Measurements from ENCODE around the gene HNRNPH3. TPM values are rescaled to one million over a fixed set of nuclear protein-coding genes. Genes with fewer than 3 reads are reported as not detected.

The HNRNPH3 gene
- total and polyA plus RNA-seq, 8 donors = 91.4 to 423 (median 364) TPM

- TF ChIP-seq CTCF (IDR thresholded peaks at IDR 0.05) = peak; percentile 68 to 70
- Histone ChIP-seq H3K27me3 (no peaks in the 10 kb centered on the region), H3K27ac (no peak overlapping the region), H3K36me3 (peaks cover 0 to 71% of the 10 kb centered on the region in 2 donors), H3K4me1 (no peaks in the 10 kb centered on the region), H3K4me3 (no peak overlapping the region), H3K9me3 (no peaks in the 10 kb centered on the region)
- intact Hi-C loops (cut with DNase I) = no loop called here
- peak in 1 of 4 donors; percentile 33 for DNase-seq
- peak; percentile 75 for ATAC-seq
Observed at GRCh38 chr10:68348265-68348741, 16.4 kb downstream of the HNRNPH3 start.

- no peak for TF ChIP-seq CTCF (IDR thresholded peaks at IDR 0.05)
- peaks cover 0 to 59% of the 10 kb centered on the region in 2 donors for H3K36me3 ChIP-seq
- no peak for ATAC-seq
Observed at GRCh38 chr10:68353537-68353936, 21.7 kb downstream of the HNRNPH3 start.

GRCh38 chr10:68359189-68359588 lies 27.3 kb downstream of the HNRNPH3 start:
- no peak overlapping the region for H3K27ac ChIP-seq
- no peaks in the 10 kb centered on the region for H3K9me3 ChIP-seq
- no peaks in the 10 kb centered on the region for H3K4me1 ChIP-seq
- intact Hi-C loops (cut with DNase I) = no loop called here
- DNase-seq (no peak), ATAC-seq (no peak)
- no peak overlapping the region for H3K4me3 ChIP-seq
- H3K27me3 ChIP-seq = no peaks in the 10 kb centered on the region
- no peak for TF ChIP-seq CTCF (IDR thresholded peaks at IDR 0.05)
- peaks cover 0 to 63% of the 10 kb centered on the region in 2 donors for H3K36me3 ChIP-seq

More at GRCh38 chr10:68353537-68353936, 21.7 kb downstream of the HNRNPH3 start:
- Histone ChIP-seq H3K4me3 (no peak overlapping the region), H3K27ac (no peak overlapping the region), H3K4me1 (no peaks in the 10 kb centered on the region), H3K9me3 (no peaks in the 10 kb centered on the region), H3K27me3 (no peaks in the 10 kb centered on the region)
- no peak for DNase-seq
- intact Hi-C loops (cut with DNase I) = no loop called here

- Histone ChIP-seq H3K9me3 (no peaks in the 10 kb centered on the region), H3K36me3 (peaks cover 0 to 47% of the 10 kb centered on the region in 2 donors), H3K27ac (no peak overlapping the region), H3K27me3 (no peaks in the 10 kb centered on the region), H3K4me1 (no peaks in the 10 kb centered on the region), H3K4me3 (no peak overlapping the region)
- no peak for TF ChIP-seq CTCF (IDR thresholded peaks at IDR 0.05)
- intact Hi-C loops (cut with DNase I) = no loop called here
- DNase-seq (no peak), ATAC-seq (no peak)
Observed at GRCh38 chr10:68362590-68362989, 30.7 kb downstream of the HNRNPH3 start.

- H3K4me1 ChIP-seq = no peaks in the 10 kb centered on the region
- H3K27ac ChIP-seq = no peak overlapping the region
- H3K27me3 ChIP-seq = no peaks in the 10 kb centered on the region
- peaks cover 0 to 48% of the 10 kb centered on the region in 2 donors for H3K36me3 ChIP-seq
- no peak for TF ChIP-seq CTCF (IDR thresholded peaks at IDR 0.05)
- DNase-seq = no peak
- H3K9me3 ChIP-seq = no peaks in the 10 kb centered on the region
- no peak for ATAC-seq
- intact Hi-C loops (cut with DNase I) = no loop called here
- no peak overlapping the region for H3K4me3 ChIP-seq
Observed at GRCh38 chr10:68364101-68364886, 32.4 kb downstream of the HNRNPH3 start.
